Activated CD4-positive, alpha-beta T cell treated with anti-CD3 and anti-CD28 coated beads, Interleukin-2, amount 10 ng/mL, durations not matched to agents 24 days and 14 days (primary cell): Measurements from ENCODE around the gene DRG2. TPM values are rescaled to one million over a fixed set of nuclear protein-coding genes. Genes with fewer than 3 reads are reported as not detected.
A peak's percentile ranks its signal among the peaks of the same experiment; 100 is the strongest.

Experiments used
- DNase-seq: peaks from one replicate; pipeline ENCODE4 v3.0.0; 2022
- H3K27ac Mint-ChIP-seq: one replicate; pipeline ENCODE4 v1.8.0; 2022; ENCODE audit warnings: mild to moderate bottlenecking, mixed read lengths
- H3K27me3 Mint-ChIP-seq: one replicate; pipeline ENCODE4 v1.8.0; 2022; ENCODE audit warnings: mixed read lengths
- H3K36me3 Mint-ChIP-seq: one replicate; pipeline ENCODE4 v1.8.0; 2022; ENCODE audit warnings: low read depth, mild to moderate bottlenecking, mixed read lengths
- H3K4me1 Mint-ChIP-seq: one replicate; pipeline ENCODE4 v1.8.0; 2021; ENCODE audit warnings: mixed read lengths
- H3K4me3 Mint-ChIP-seq: one replicate; pipeline ENCODE4 v1.8.0; 2022; ENCODE audit warnings: mild to moderate bottlenecking, moderate library complexity, mixed read lengths
- H3K9me3 Mint-ChIP-seq: one replicate; pipeline ENCODE4 v1.8.0; 2021; ENCODE audit warnings: mixed read lengths
- intact Hi-C: fragments of 100-400 bp; cut with micrococcal nuclease; formaldehyde crosslinking; loops from one replicate; pipeline ENCODE4 v1.15.1; 2023
- total RNA-seq: library from RNA; stranded (reverse); gene quantifications from 2 replicates; pipeline ENCODE4 v1.2.3, GENCODE V29; 2022

DRG2 gene
- total RNA-seq, 1 donor from 2014 or later, result 60.8 TPM

- intact Hi-C loops, result no loop called here
- Mint-ChIP-seq H3K27ac (no peak overlapping the region), H3K36me3 (peaks cover 34% of the 10 kb centered on the region), H3K27me3 (no peaks in the 10 kb centered on the region), H3K4me1 (peaks cover 2% of the 10 kb centered on the region), H3K9me3 (no peaks in the 10 kb centered on the region), H3K4me3 (no peak overlapping the region)
- no peak for DNase-seq
Measured at GRCh38 chr17:18059283-18059682, 28.5 kb upstream of the DRG2 start.

DNA sequence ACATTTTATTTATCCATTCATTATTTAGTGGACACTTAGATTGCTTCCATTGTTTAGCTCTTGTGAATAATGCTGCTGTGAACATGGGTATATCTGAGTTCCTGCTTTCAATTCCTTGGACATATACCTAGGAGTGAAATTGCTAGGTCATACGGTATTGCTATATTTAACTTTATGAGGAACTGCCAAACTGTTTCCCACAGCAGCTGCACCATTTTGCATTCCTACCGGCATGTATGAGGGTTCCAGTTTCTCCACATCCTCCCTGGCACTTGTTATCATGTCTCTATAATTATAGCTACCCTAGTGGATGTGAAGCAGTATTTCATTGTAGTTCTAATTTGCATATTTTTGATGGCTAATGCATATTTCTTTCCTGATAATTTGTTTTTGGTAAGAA, 23.7 kb upstream of the DRG2 start:
- intact Hi-C loops, result no loop called here
- no peak for DNase-seq
- Mint-ChIP-seq H3K27me3 (no peaks in the 10 kb centered on the region), H3K36me3 (peaks cover 22% of the 10 kb centered on the region), H3K4me1 (peaks cover 2% of the 10 kb centered on the region), H3K4me3 (no peak overlapping the region), H3K27ac (no peak overlapping the region), H3K9me3 (no peaks in the 10 kb centered on the region)

GRCh38 chr17:18065546-18065945, 22.2 kb upstream of the DRG2 start:
- intact Hi-C loops, result no loop called here
- no peak for DNase-seq
- Mint-ChIP-seq H3K27me3 (no peaks in the 10 kb centered on the region), H3K27ac (no peak overlapping the region), H3K4me3 (no peak overlapping the region), H3K4me1 (no peaks in the 10 kb centered on the region), H3K36me3 (peaks cover 15% of the 10 kb centered on the region), H3K9me3 (no peaks in the 10 kb centered on the region)

- intact Hi-C loops, result no loop called here
- Mint-ChIP-seq H3K27me3 (peaks cover 7% of the 10 kb centered on the region), H3K36me3 (peaks cover 11% of the 10 kb centered on the region), H3K4me3 (no peak overlapping the region), H3K27ac (no peak overlapping the region), H3K9me3 (no peaks in the 10 kb centered on the region), H3K4me1 (peaks cover 4% of the 10 kb centered on the region)
- DNase-seq, result no peak
Measured at GRCh38 chr17:18066866-18067265, 20.9 kb upstream of the DRG2 start.

DNA sequence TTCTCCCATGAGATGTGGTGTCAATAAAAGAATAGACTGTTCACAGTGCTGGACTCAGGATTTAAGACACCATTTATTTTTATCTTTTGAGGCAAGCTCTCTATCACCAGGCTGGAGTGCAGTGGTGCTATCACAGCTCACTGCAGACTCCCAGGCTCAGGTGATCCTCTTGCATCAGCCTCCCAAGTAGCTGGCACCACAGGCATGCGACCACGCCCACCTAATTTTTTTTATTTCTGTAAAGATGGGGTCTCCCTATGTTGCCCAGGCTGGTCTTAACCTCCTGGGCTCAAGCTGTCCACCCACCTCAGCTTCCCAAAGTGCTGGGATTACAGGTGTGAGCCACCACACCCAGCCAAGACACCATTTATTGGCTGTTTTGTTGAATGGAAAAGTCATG, 18.6 kb upstream of the DRG2 start:
- H3K4me1 Mint-ChIP-seq, result peaks cover 4% of the 10 kb centered on the region
- no peaks in the 10 kb centered on the region for H3K9me3 Mint-ChIP-seq
- DNase-seq, result no peak

DNA sequence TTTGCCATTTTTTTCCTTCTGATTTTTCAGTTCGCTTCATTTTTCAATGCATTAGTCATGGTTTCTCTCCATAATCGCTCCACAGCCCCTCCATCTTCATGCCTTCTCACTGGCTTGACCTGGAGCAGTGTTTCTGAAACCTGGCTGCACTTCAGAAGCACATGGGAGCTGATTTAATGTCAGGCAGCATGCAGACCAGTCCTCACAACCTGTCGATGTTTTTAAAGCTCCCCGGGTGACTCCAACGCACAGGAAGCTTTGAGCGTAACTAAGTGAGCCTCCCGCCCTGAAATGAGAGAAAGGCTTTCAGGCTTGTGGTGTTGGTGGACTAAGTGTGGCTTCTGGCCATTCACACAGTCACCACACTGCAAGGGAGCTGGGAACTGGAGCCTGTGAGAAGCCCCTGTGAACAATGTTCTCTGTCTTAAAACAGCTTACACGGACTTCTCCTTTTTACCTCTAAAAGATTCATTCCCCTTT, 16.8 kb upstream of the DRG2 start:
- no peak overlapping the region for H3K4me3 Mint-ChIP-seq
- DNase-seq, result no peak
- H3K36me3 Mint-ChIP-seq, result peaks cover 3% of the 10 kb centered on the region
- no peaks in the 10 kb centered on the region for H3K9me3 Mint-ChIP-seq
- intact Hi-C loops, result no loop called here
- H3K27me3 Mint-ChIP-seq, result peaks cover 14% of the 10 kb centered on the region
- H3K27ac Mint-ChIP-seq, result no peak overlapping the region
- peaks cover 4% of the 10 kb centered on the region for H3K4me1 Mint-ChIP-seq

More for the DNA sequence above, 18.6 kb upstream of the DRG2 start:
- H3K36me3 Mint-ChIP-seq, result peaks cover 7% of the 10 kb centered on the region
- intact Hi-C loops, result no loop called here
- no peak overlapping the region for H3K4me3 Mint-ChIP-seq
- no peak overlapping the region for H3K27ac Mint-ChIP-seq
- peaks cover 10% of the 10 kb centered on the region for H3K27me3 Mint-ChIP-seq

- Mint-ChIP-seq H3K4me3 (no peak overlapping the region), H3K27ac (no peak overlapping the region), H3K9me3 (no peaks in the 10 kb centered on the region), H3K36me3 (peaks cover 3% of the 10 kb centered on the region), H3K4me1 (peaks cover 4% of the 10 kb centered on the region), H3K27me3 (peaks cover 14% of the 10 kb centered on the region)
- intact Hi-C loops, result no loop called here
- no peak for DNase-seq
Measured at GRCh38 chr17:18071751-18072150, 16.0 kb upstream of the DRG2 start.

- H3K4me1 Mint-ChIP-seq, result peaks cover 4% of the 10 kb centered on the region
- H3K9me3 Mint-ChIP-seq, result no peaks in the 10 kb centered on the region
- peaks cover 16% of the 10 kb centered on the region for H3K27me3 Mint-ChIP-seq
- intact Hi-C loops, result no loop called here
- H3K4me3 Mint-ChIP-seq, result no peak overlapping the region
- no peak overlapping the region for H3K27ac Mint-ChIP-seq
- H3K36me3 Mint-ChIP-seq, result no peaks in the 10 kb centered on the region
- no peak for DNase-seq
Measured at GRCh38 chr17:18074566-18075272, 13.0 kb upstream of the DRG2 start.

- Mint-ChIP-seq H3K27me3 (peaks cover 11% of the 10 kb centered on the region), H3K36me3 (no peaks in the 10 kb centered on the region), H3K9me3 (no peaks in the 10 kb centered on the region), H3K4me1 (no peaks in the 10 kb centered on the region), H3K4me3 (no peak overlapping the region), H3K27ac (no peak overlapping the region)
- intact Hi-C loops, result no loop called here
- DNase-seq, result no peak
Measured at GRCh38 chr17:18076936-18077335, 10.8 kb upstream of the DRG2 start.

DNA sequence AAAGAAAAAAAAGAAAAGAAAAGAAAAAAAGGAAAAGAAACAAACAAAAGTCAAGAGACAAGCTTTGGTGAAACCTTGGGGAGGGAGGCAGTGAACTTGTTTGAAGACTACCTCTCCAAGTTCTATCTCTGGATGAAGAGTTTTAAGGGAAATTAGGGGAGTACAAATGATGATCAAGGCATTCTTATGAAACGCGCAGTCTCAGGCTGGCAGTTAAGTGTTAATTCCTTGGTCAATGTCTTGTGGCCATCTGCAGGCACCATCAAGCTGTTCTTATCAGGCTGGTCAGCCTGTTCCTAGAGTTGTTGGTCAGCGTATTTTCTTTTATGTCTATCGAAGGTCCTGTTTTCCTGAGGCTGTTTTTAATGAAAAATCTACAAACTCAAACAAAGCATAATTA, 8.2 kb upstream of the DRG2 start:
- DNase-seq, result no peak
- intact Hi-C loops, result no loop called here
- Mint-ChIP-seq H3K27ac (no peak overlapping the region), H3K4me3 (no peak overlapping the region), H3K27me3 (peaks cover 8% of the 10 kb centered on the region), H3K4me1 (no peaks in the 10 kb centered on the region), H3K9me3 (no peaks in the 10 kb centered on the region), H3K36me3 (no peaks in the 10 kb centered on the region)

GRCh38 chr17:18084256-18084655, 3.5 kb upstream of the DRG2 start:
- DNase-seq, result no peak
- intact Hi-C loops, result no loop called here
- Mint-ChIP-seq H3K27me3 (peaks cover 3% of the 10 kb centered on the region), H3K9me3 (no peaks in the 10 kb centered on the region), H3K4me1 (peaks cover 16% of the 10 kb centered on the region), H3K4me3 (no peak overlapping the region), H3K36me3 (peaks cover 4% of the 10 kb centered on the region), H3K27ac (no peak overlapping the region)

DNA sequence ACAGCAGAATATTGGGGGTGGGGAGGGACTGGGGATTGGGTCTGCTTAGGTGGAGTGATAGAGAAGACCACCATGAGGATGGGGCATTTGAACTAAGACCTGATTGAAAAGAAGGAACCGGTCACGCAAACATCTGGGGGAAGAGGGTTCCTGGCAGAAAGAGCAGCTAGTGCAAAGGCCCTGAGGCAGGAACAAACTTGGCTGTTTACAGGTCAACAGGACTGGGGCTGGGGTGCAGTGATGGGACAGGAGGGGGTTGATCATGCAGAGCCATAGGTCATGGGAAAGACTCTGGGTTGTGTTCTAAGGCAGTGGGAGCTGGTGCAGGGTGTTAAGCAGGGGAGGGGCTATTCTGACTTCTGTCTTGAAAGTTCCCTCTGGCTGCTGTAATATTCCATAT, 1.9 kb downstream of the DRG2 start:
- no peaks in the 10 kb centered on the region for H3K27me3 Mint-ChIP-seq
- H3K36me3 Mint-ChIP-seq, result peaks cover 25% of the 10 kb centered on the region
- H3K4me3 Mint-ChIP-seq, result peak overlapping the region; percentile 4
- H3K4me1 Mint-ChIP-seq, result peaks cover 26% of the 10 kb centered on the region
- no peaks in the 10 kb centered on the region for H3K9me3 Mint-ChIP-seq
- no peak for DNase-seq
- intact Hi-C loops, result loop anchor here (5.0 kb wide), 1 partner anchor 47 kb away; no protein-coding TSS in a partner anchor
- no peak overlapping the region for H3K27ac Mint-ChIP-seq

- H3K36me3 Mint-ChIP-seq, result peaks cover 42% of the 10 kb centered on the region
- peak overlapping the region; percentile 32 for H3K27ac Mint-ChIP-seq
- H3K4me1 Mint-ChIP-seq, result peaks cover 11% of the 10 kb centered on the region
- intact Hi-C loops, result no loop called here
- no peaks in the 10 kb centered on the region for H3K9me3 Mint-ChIP-seq
- no peaks in the 10 kb centered on the region for H3K27me3 Mint-ChIP-seq
- DNase-seq, result no peak
- no peak overlapping the region for H3K4me3 Mint-ChIP-seq
Measured at GRCh38 chr17:18093616-18094408, 6.1 kb downstream of the DRG2 start.

DNA sequence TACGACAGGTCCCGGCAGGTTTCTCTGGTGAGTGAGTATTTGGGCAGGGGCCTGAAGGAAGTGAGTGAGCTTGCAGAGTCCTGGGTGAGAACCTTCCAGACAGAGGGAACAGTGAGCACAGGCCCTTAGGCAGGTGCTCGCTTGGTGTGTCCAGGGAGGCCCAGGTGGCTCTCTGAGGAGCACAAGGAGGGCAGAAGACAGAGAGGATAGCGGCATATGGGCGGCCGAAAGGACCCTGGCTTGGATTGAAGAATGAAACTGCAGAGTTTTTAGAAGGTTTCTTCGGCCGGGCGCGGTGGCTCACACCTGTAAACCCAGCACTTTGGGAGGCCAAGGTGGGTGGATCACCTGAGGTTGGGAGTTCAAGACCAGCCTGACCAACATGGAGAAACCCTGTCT, 6.7 kb downstream of the DRG2 start:
- H3K4me3 Mint-ChIP-seq, result no peak overlapping the region
- peak overlapping the region; percentile 32 for H3K27ac Mint-ChIP-seq
- H3K27me3 Mint-ChIP-seq, result no peaks in the 10 kb centered on the region
- H3K4me1 Mint-ChIP-seq, result peaks cover 8% of the 10 kb centered on the region
- intact Hi-C loops, result no loop called here
- peaks cover 46% of the 10 kb centered on the region for H3K36me3 Mint-ChIP-seq
- no peak for DNase-seq
- no peaks in the 10 kb centered on the region for H3K9me3 Mint-ChIP-seq
